Measurements from ENCODE around the gene REST. TPM values are rescaled to one million over a fixed set of nuclear protein-coding genes. Genes with fewer than 3 reads are reported as not detected.

The REST gene
- total and polyA plus RNA-seq, 2 donors (not counting 3 experiments of a cell fraction or from before 2014, with no cell fraction given): 7.0 to 45.9 TPM

DNA sequence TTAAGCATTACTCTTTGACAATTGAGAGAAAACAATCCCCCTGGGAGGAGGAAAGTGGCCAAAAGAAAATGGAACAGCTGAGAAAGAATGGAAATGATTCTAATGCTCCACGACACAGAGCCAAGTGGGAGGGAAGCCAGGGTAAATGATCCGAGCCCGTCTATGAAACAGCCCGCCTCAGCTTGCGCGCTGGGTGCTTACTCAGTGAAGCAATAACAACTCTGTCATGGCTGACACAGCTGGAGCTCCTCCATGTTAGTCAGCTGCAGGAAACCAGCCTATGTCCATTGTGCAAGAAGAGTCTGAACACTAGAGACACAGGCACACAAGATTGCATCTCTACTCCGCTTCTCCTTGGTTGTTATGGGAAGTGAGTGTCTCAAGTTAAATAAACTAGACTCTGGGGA is 50.4 kb downstream of the REST start:
- intact Hi-C loops (cut with micrococcal nuclease): loop anchor here (1.0 to 2.0 kb wide), 2 partner anchors 19 to 51 kb away; partner anchors contain the start of genes NOA1 and REST

DNA sequence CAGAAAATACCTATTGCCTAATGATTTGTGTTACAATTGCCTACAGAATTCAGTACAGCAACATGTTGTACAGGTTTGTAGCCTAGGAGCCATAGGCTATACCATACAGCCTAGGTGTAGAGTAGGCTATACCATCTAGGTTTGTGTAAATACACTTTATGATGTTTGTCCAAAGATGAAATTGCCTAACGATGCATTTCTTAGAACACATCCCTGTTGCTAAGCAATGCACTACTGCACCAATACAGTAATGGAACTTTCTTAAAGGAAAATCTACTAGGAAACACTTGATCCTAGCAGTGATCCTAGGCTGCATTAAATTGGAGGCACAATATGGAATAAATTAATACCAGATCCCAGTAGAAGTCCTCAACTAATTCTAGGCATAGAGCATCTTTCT is 51.4 kb downstream of the REST start:
- dilution Hi-C loops (cut with MboI; ENCODE audit: extremely low pct_ligation_motif_present, low sequenced_read_pairs) (no loop called here), intact Hi-C loops (cut with micrococcal nuclease) (loop anchor here (2.0 kb wide), 1 partner anchor 18 kb away; the partner anchor contains the start of gene NOA1)
- ChIA-PET CTCF (no interaction called here), POLR2A (no interaction called here)
- no peaks in the 10 kb centered on the region for H3K79me2 ChIP-seq (ENCODE audit: control insufficient read depth, insufficient read depth, low read length)
- no peak overlapping the region for H3K9ac ChIP-seq (replicated peaks; ENCODE audit: extremely low read depth, insufficient read depth, low read length)
- no peak for FAIRE-seq
- H2AFZ ChIP-seq (ENCODE audit: low read depth, low read length): no peak overlapping the region
- TF ChIP-seq POLR2A (IDR thresholded peaks at IDR 0.05; ENCODE audit: low read depth, low read length): no peak
- no peak for TF ChIP-seq POLR2AphosphoS5 (IDR thresholded peaks at IDR 0.05; ENCODE audit: insufficient read depth, low read depth, low read length)
- TF ChIP-seq, protein P1, sequence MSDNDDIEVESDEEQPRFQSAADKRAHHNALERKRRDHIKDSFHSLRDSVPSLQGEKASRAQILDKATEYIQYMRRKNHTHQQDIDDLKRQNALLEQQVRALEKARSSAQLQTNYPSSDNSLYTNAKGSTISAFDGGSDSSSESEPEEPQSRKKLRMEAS (IDR thresholded peaks at IDR 0.05; ENCODE audit: insufficient read depth, insufficient read length): no peak
- H3K4me2 ChIP-seq (ENCODE audit: insufficient read depth, low read length): no peak overlapping the region
- H3K27ac ChIP-seq (ENCODE audit: insufficient read depth, low read depth, low read length): peak overlapping the region; percentile 23
- BruUV-seq (replicated peaks): no TSS peak
- no peaks in the 10 kb centered on the region for H3K9me3 ChIP-seq (replicated peaks; ENCODE audit: control insufficient read depth, insufficient read depth, low read length)
- peaks cover 0 to 2% of the 10 kb centered on the region in 2 experiments for H3K36me3 ChIP-seq (ENCODE audit: control insufficient read depth in 2 of 2, extremely low read depth in 1 of 2, insufficient read depth in 2 of 2, low read length in 2 of 2)
- DNase-seq (ENCODE audit: low read depth, low spot score): no peak
- no peak overlapping the region for H3K4me3 ChIP-seq (replicated peaks in 1 of 3; ENCODE audit: insufficient read depth in 1 of 3, low read depth in 1 of 3, low read length in 3 of 3)
- no peaks in the 10 kb centered on the region for H3K27me3 ChIP-seq (ENCODE audit: control insufficient read depth in 2 of 2, insufficient read depth in 2 of 2, low read length in 2 of 2)
- no peaks in the 10 kb centered on the region for H3K9me1 ChIP-seq (replicated peaks; ENCODE audit: control insufficient read depth, extremely low read depth, insufficient read depth, low read length)
- H3K4me1 ChIP-seq (ENCODE audit: control insufficient read depth, extremely low read depth, insufficient read depth, low read length): peaks cover 9% of the 10 kb centered on the region
- no peaks in the 10 kb centered on the region for H4K20me1 ChIP-seq (replicated peaks; ENCODE audit: control insufficient read depth, extremely low read depth, insufficient read depth, low read length)

More for the DNA sequence above, 50.4 kb downstream of the REST start:
- dilution Hi-C loops (cut with MboI; ENCODE audit: extremely low pct_ligation_motif_present, low sequenced_read_pairs): no loop called here
- H3K27me3 ChIP-seq (ENCODE audit: control insufficient read depth in 2 of 2, insufficient read depth in 2 of 2, low read length in 2 of 2): no peaks in the 10 kb centered on the region
- H2AFZ ChIP-seq (ENCODE audit: low read depth, low read length): peak overlapping the region; percentile 66
- ChIA-PET CTCF (interaction anchor here (1.2 kb wide), 1 partner anchor 21 kb away, joined by 5 read pairs; the partner anchor contains the start of gene POLR2B), POLR2A (interaction anchor here (0.9 to 1.0 kb wide), 3 partner anchors 19 to 51 kb away, joined by 3 to 5 read pairs (median 4); partner anchors contain the start of genes NOA1 and REST)
- H3K4me2 ChIP-seq (ENCODE audit: insufficient read depth, low read length): peak overlapping the region; percentile 73
- no TSS peak for BruUV-seq (replicated peaks)
- H3K27ac ChIP-seq (ENCODE audit: insufficient read depth, low read depth, low read length): peak overlapping the region; percentile 50
- TF ChIP-seq FOS (IDR thresholded peaks at IDR 0.05; ENCODE audit: borderline replicate concordance, insufficient read depth, low read length) (no peak), GATA2 (IDR thresholded peaks at IDR 0.05; ENCODE audit: insufficient read depth, insufficient read length, low read depth, low read length) (peak; percentile 74), POLR2AphosphoS5 (IDR thresholded peaks at IDR 0.05; ENCODE audit: insufficient read depth, low read depth, low read length) (peak; percentile 50), POLR2A (IDR thresholded peaks at IDR 0.05; ENCODE audit: low read depth, low read length) (no peak)
- no peaks in the 10 kb centered on the region for H3K36me3 ChIP-seq (ENCODE audit: control insufficient read depth in 2 of 2, extremely low read depth in 1 of 2, insufficient read depth in 2 of 2, low read length in 2 of 2)
- DNase-seq (ENCODE audit: low read depth, low spot score) (peak; percentile 97), FAIRE-seq (peak; percentile 92)
- H3K9me1 ChIP-seq (replicated peaks; ENCODE audit: control insufficient read depth, extremely low read depth, insufficient read depth, low read length): no peaks in the 10 kb centered on the region
- H3K79me2 ChIP-seq (ENCODE audit: control insufficient read depth, insufficient read depth, low read length): no peaks in the 10 kb centered on the region
- no peak overlapping the region for H3K4me3 ChIP-seq (replicated peaks in 1 of 3; ENCODE audit: insufficient read depth in 1 of 3, low read depth in 1 of 3, low read length in 3 of 3)
- peaks cover 9% of the 10 kb centered on the region for H3K4me1 ChIP-seq (ENCODE audit: control insufficient read depth, extremely low read depth, insufficient read depth, low read length)
- no peaks in the 10 kb centered on the region for H4K20me1 ChIP-seq (replicated peaks; ENCODE audit: control insufficient read depth, extremely low read depth, insufficient read depth, low read length)
- H3K9me3 ChIP-seq (replicated peaks; ENCODE audit: control insufficient read depth, insufficient read depth, low read length): no peaks in the 10 kb centered on the region
- H3K9ac ChIP-seq (replicated peaks; ENCODE audit: extremely low read depth, insufficient read depth, low read length): peak overlapping the region; percentile 11

Data from endothelial cell of umbilical vein (primary cell).